ENCODE results near the gene PLIN5.

GRCh38 chr19:4494691-4495064 is 40.3 kb downstream of the PLIN5 start:
- TF ChIP-seq CTCF (optimal IDR thresholded peaks at IDR 0.05 in 1 of 3, IDR thresholded peaks at IDR 0.05 in 1 of 3, conservative IDR thresholded peaks at IDR 0.05 in 1 of 3; ENCODE audit: extremely low read depth in 1 of 3, insufficient read depth in 2 of 3, low read length in 3 of 3) (no peak), EZH2 (IDR thresholded peaks at IDR 0.05; ENCODE audit: low read length) (no peak)

Measured in keratinocyte (primary cell).